ENCODE results near the gene ATP5PO. TPM values are rescaled to one million over a fixed set of nuclear protein-coding genes. Genes with fewer than 3 reads are reported as not detected.

The ATP5PO gene
- total and polyA plus RNA-seq, 2 donors (not counting 1 experiment from before 2014, with no cell fraction given) = 154 to 259 TPM

- TF ChIP-seq EZH2 (IDR thresholded peaks at IDR 0.05; ENCODE audit: low read length, missing control alignments) (no peak), CTCF (conservative IDR thresholded peaks at IDR 0.05 in 1 of 2, IDR thresholded peaks at IDR 0.05 in 1 of 2; ENCODE audit: low read depth in 1 of 2, low read length in 2 of 2) (no peak)
- no peaks in the 10 kb centered on the region for H3K36me3 ChIP-seq (ENCODE audit: control insufficient read depth, insufficient read depth, low read length)
- H3K4me3 ChIP-seq (replicated peaks in 1 of 4; ENCODE audit: control extremely low read depth in 1 of 4, insufficient read depth in 1 of 4, low read depth in 3 of 4, low read length in 4 of 4) = no peak overlapping the region
- no peak for DNase-seq (ENCODE audit: low read depth in 2 of 2)
- H3K27me3 ChIP-seq (ENCODE audit: control insufficient read depth, insufficient read depth, low read length) = no peaks in the 10 kb centered on the region
- no peaks in the 10 kb centered on the region for H3K9me3 ChIP-seq (ENCODE audit: control insufficient read depth, insufficient read depth, low read depth, low read length)
- H3K79me2 ChIP-seq (ENCODE audit: control insufficient read depth, insufficient read depth, low read length) = no peaks in the 10 kb centered on the region
- no peak overlapping the region for H2AFZ ChIP-seq (ENCODE audit: low read length)
- no peak overlapping the region for H3K9ac ChIP-seq (ENCODE audit: insufficient read depth, low read length)
- H3K4me1 ChIP-seq (ENCODE audit: control insufficient read depth, extremely low read depth, insufficient read depth, low read length) = no peaks in the 10 kb centered on the region
- no peak overlapping the region for H3K4me2 ChIP-seq (ENCODE audit: extremely low read depth, insufficient read depth, low read length)
- no peaks in the 10 kb centered on the region for H4K20me1 ChIP-seq (ENCODE audit: control insufficient read depth, extremely low read depth, insufficient read depth, low read length)
- H3K27ac ChIP-seq (ENCODE audit: insufficient read depth, low read length) = no peak overlapping the region
Observed at GRCh38 chr21:33875026-33875695, 40.4 kb downstream of the ATP5PO start.

- Histone ChIP-seq H3K9me3 (ENCODE audit: control insufficient read depth, insufficient read depth, low read depth, low read length) (no peaks in the 10 kb centered on the region), H3K4me2 (ENCODE audit: extremely low read depth, insufficient read depth, low read length) (no peak overlapping the region), H3K4me1 (ENCODE audit: control insufficient read depth, extremely low read depth, insufficient read depth, low read length) (no peaks in the 10 kb centered on the region), H3K27me3 (ENCODE audit: control insufficient read depth, insufficient read depth, low read length) (no peaks in the 10 kb centered on the region), H3K79me2 (ENCODE audit: control insufficient read depth, insufficient read depth, low read length) (no peaks in the 10 kb centered on the region), H3K27ac (ENCODE audit: insufficient read depth, low read length) (no peak overlapping the region), H3K36me3 (ENCODE audit: control insufficient read depth, insufficient read depth, low read length) (no peaks in the 10 kb centered on the region), H3K4me3 (replicated peaks in 1 of 4; ENCODE audit: control extremely low read depth in 1 of 4, insufficient read depth in 1 of 4, low read depth in 3 of 4, low read length in 4 of 4) (no peak overlapping the region), H4K20me1 (ENCODE audit: control insufficient read depth, extremely low read depth, insufficient read depth, low read length) (no peaks in the 10 kb centered on the region), H2AFZ (ENCODE audit: low read length) (no peak overlapping the region), H3K9ac (ENCODE audit: insufficient read depth, low read length) (no peak overlapping the region)
- TF ChIP-seq CTCF (conservative IDR thresholded peaks at IDR 0.05 in 1 of 2, IDR thresholded peaks at IDR 0.05 in 1 of 2; ENCODE audit: low read depth in 1 of 2, low read length in 2 of 2) (no peak), EZH2 (IDR thresholded peaks at IDR 0.05; ENCODE audit: low read length, missing control alignments) (no peak)
- DNase-seq (ENCODE audit: low read depth in 2 of 2) = no peak
Observed at GRCh38 chr21:33874161-33874560, 41.4 kb downstream of the ATP5PO start.

GRCh38 chr21:33872881-33873515 is 42.6 kb downstream of the ATP5PO start:
- no peaks in the 10 kb centered on the region for H3K9me3 ChIP-seq (ENCODE audit: control insufficient read depth, insufficient read depth, low read depth, low read length)
- no peak overlapping the region for H3K4me2 ChIP-seq (ENCODE audit: extremely low read depth, insufficient read depth, low read length)
- H3K27ac ChIP-seq (ENCODE audit: insufficient read depth, low read length) = no peak overlapping the region
- no peak overlapping the region for H2AFZ ChIP-seq (ENCODE audit: low read length)
- no peaks in the 10 kb centered on the region for H3K79me2 ChIP-seq (ENCODE audit: control insufficient read depth, insufficient read depth, low read length)
- H3K9ac ChIP-seq (ENCODE audit: insufficient read depth, low read length) = no peak overlapping the region
- no peaks in the 10 kb centered on the region for H3K4me1 ChIP-seq (ENCODE audit: control insufficient read depth, extremely low read depth, insufficient read depth, low read length)
- no peaks in the 10 kb centered on the region for H3K36me3 ChIP-seq (ENCODE audit: control insufficient read depth, insufficient read depth, low read length)
- no peak overlapping the region for H3K4me3 ChIP-seq (replicated peaks in 1 of 4; ENCODE audit: control extremely low read depth in 1 of 4, insufficient read depth in 1 of 4, low read depth in 3 of 4, low read length in 4 of 4)
- no peaks in the 10 kb centered on the region for H4K20me1 ChIP-seq (ENCODE audit: control insufficient read depth, extremely low read depth, insufficient read depth, low read length)
- H3K27me3 ChIP-seq (ENCODE audit: control insufficient read depth, insufficient read depth, low read length) = no peaks in the 10 kb centered on the region
- DNase-seq (ENCODE audit: low read depth in 2 of 2) = no peak
- no peak for TF ChIP-seq CTCF (conservative IDR thresholded peaks at IDR 0.05 in 1 of 2, IDR thresholded peaks at IDR 0.05 in 1 of 2; ENCODE audit: low read depth in 1 of 2, low read length in 2 of 2)
- no peak for TF ChIP-seq EZH2 (IDR thresholded peaks at IDR 0.05; ENCODE audit: low read length, missing control alignments)

All from fibroblast of lung (primary cell).